Activated CD4-positive, alpha-beta T cell treated with anti-CD3 and anti-CD28 coated beads for 36 hours (primary cell): ENCODE data around the gene ACAP2. TPM values are rescaled to one million over a fixed set of nuclear protein-coding genes. Genes with fewer than 3 reads are reported as not detected.
"Not testable (repeated sequence)": the region's sequence is repeated elsewhere in the genome, so short reads cannot be mapped to it uniquely, and the experiment has no call there.

Experiments used
- ATAC-seq: fragments of 200-7000 bp; cut with Tn5 transposase; one replicate; pipeline ENCODE4 v1.10.0; 2021; ENCODE audit warnings: mild to moderate bottlenecking, moderate library complexity
- CTCF ChIA-PET: fragments of 350-600 bp; sonication (Branson Sonifier 250); formaldehyde crosslinking; loops from one replicate; lab custom pipeline; 2021; ENCODE audit warnings: antibody characterized with exemption; lab: Charles Lee
- POLR2A ChIA-PET: fragments of 350-600 bp; sonication (Branson Sonifier 250); formaldehyde crosslinking; loops from one replicate; lab custom pipeline; 2021; ENCODE audit warnings: antibody characterized with exemption, inconsistent platforms; lab: Charles Lee
- DNase-seq: peaks from one replicate; pipeline ENCODE4 v3.0.0-alpha.2; 2020
- H3K27ac Mint-ChIP-seq: one replicate; pipeline ENCODE4 v1.8.0; 2021; ENCODE audit warnings: mixed read lengths
- H3K27me3 Mint-ChIP-seq: one replicate; pipeline ENCODE4 v1.8.0; 2021; ENCODE audit warnings: mixed read lengths
- H3K36me3 Mint-ChIP-seq: one replicate; pipeline ENCODE4 v1.8.0; 2021; ENCODE audit warnings: low read depth, mixed read lengths
- H3K4me1 Mint-ChIP-seq: one replicate; pipeline ENCODE4 v1.8.0; 2021; ENCODE audit warnings: mixed read lengths
- H3K4me3 Mint-ChIP-seq: one replicate; pipeline ENCODE4 v1.8.0; 2021; ENCODE audit warnings: mild to moderate bottlenecking, moderate library complexity, mixed read lengths
- H3K9me3 Mint-ChIP-seq: one replicate; pipeline ENCODE4 v1.8.0; 2021; ENCODE audit warnings: low read depth, mixed read lengths
- intact Hi-C, 2 experiments: fragments of 100-400 bp; cut with DNase I in 1 of 2; cut with micrococcal nuclease in 1 of 2; formaldehyde crosslinking; loops; one replicate each; pipeline versions ENCODE4 v1.14.2 to v1.15.1; 2022 to 2024; cut with DNase I, micrococcal nuclease
- total RNA-seq, 2 experiments: library from RNA; stranded (reverse); gene quantifications; one replicate each; pipeline ENCODE4 v1.2.3, GENCODE V29; 2021

ACAP2 gene, protein sequence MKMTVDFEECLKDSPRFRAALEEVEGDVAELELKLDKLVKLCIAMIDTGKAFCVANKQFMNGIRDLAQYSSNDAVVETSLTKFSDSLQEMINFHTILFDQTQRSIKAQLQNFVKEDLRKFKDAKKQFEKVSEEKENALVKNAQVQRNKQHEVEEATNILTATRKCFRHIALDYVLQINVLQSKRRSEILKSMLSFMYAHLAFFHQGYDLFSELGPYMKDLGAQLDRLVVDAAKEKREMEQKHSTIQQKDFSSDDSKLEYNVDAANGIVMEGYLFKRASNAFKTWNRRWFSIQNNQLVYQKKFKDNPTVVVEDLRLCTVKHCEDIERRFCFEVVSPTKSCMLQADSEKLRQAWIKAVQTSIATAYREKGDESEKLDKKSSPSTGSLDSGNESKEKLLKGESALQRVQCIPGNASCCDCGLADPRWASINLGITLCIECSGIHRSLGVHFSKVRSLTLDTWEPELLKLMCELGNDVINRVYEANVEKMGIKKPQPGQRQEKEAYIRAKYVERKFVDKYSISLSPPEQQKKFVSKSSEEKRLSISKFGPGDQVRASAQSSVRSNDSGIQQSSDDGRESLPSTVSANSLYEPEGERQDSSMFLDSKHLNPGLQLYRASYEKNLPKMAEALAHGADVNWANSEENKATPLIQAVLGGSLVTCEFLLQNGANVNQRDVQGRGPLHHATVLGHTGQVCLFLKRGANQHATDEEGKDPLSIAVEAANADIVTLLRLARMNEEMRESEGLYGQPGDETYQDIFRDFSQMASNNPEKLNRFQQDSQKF
- 10 to 100 TPM; 43.7 to 51.9 TPM for total RNA-seq

GRCh38 chr3:195442573-195443390 lies at the start of gene ACAP2:
Gene ACAP2, minus strand, starts transcription at chr3:195443020. Its CDS starts 173 bp downstream, at chr3:195442847.
- Mint-ChIP-seq H3K27me3 (no peaks in the 10 kb centered on the region), H3K27ac (peak within 1 kb of the TSS; percentile 91), H3K9me3 (no peaks in the 10 kb centered on the region), H3K36me3 (peaks cover 4% of the 10 kb centered on the region), H3K4me1 (peaks cover 44% of the 10 kb centered on the region), H3K4me3 (peak within 1 kb of the TSS; percentile 96)
- intact Hi-C loops, result loop anchor here (1.0 to 10.0 kb wide), 13 partner anchors 35 to 1500 kb away; partner anchors contain the start of genes PPP1R2 (in 2 of the 2), XXYLT1 (in 2 of the 2), ATP13A3 (in 1 of the 2) and FAM43A (in 1 of the 2)
- CTCF ChIA-PET, result interaction anchor here (0.6 to 1.8 kb wide), 5 partner anchors 9 to 171 kb away, joined by 3 to 8 read pairs (median 4); partner anchors contain the start of gene XXYLT1
- POLR2A ChIA-PET, result interaction anchor here (0.9 to 1.0 kb wide), 2 partner anchors 35 to 171 kb away, joined by 3 to 6 read pairs; partner anchors contain the start of gene XXYLT1
- ATAC-seq (peak; percentile 96), DNase-seq (peak; percentile 99)

- DNase-seq, result no peak
- ATAC-seq, result no peak
- CTCF ChIA-PET, result no interaction called here
- H3K27me3 Mint-ChIP-seq, result peaks cover 6% of the 10 kb centered on the region
- POLR2A ChIA-PET, result no interaction called here
- no peaks in the 10 kb centered on the region for H3K4me1 Mint-ChIP-seq
- H3K27ac Mint-ChIP-seq, result no peak overlapping the region
- peaks cover 2% of the 10 kb centered on the region for H3K9me3 Mint-ChIP-seq
- H3K36me3 Mint-ChIP-seq, result no peaks in the 10 kb centered on the region
- no peak overlapping the region for H3K4me3 Mint-ChIP-seq
- intact Hi-C loops, result no loop called here
Measured at GRCh38 chr3:195475614-195476013, 32.8 kb upstream of the ACAP2 start.

GRCh38 chr3:195475116-195475515 lies 32.3 kb upstream of the ACAP2 start:
- H3K9me3 Mint-ChIP-seq, POLR2A ChIA-PET, ATAC-seq, CTCF ChIA-PET, H3K36me3 Mint-ChIP-seq, H3K27ac Mint-ChIP-seq, H3K4me1 Mint-ChIP-seq, H3K27me3 Mint-ChIP-seq, intact Hi-C loops, DNase-seq, H3K4me3 Mint-ChIP-seq: not testable (repeated sequence)

- Mint-ChIP-seq H3K36me3 (peaks cover 12% of the 10 kb centered on the region), H3K4me3 (no peak overlapping the region), H3K27me3 (peaks cover 2% of the 10 kb centered on the region), H3K9me3 (peaks cover 16% of the 10 kb centered on the region), H3K27ac (peak overlapping the region; percentile 84), H3K4me1 (peaks cover 20% of the 10 kb centered on the region)
- CTCF ChIA-PET, result interaction anchor here (0.8 kb wide), 1 partner anchor 21 kb away, joined by 4 read pairs; no protein-coding TSS in a partner anchor
- ATAC-seq, result no peak
- intact Hi-C loops, result no loop called here
- no peak for DNase-seq
- POLR2A ChIA-PET, result no interaction called here
Measured at GRCh38 chr3:195468841-195469240, 26.0 kb upstream of the ACAP2 start.

DNA sequence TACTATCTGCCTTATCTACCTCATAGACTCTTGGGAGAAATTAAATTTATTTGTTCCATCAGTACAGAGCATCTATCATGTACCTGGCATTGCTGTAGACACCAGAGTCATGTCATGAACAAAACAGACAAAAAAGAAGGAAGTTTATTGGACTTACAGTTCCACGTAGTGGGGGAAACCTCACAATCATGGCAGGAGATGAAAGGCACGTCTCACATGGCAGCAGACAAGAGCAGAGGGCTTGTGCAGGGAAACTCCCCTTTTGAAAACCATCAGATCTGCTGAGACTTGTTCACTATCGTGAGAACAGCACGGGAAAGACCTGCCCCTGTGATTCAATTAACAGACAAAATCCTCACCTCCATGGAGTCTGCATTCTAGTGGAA lies 25.6 kb upstream of the ACAP2 start:
- peaks cover 2% of the 10 kb centered on the region for H3K27me3 Mint-ChIP-seq
- CTCF ChIA-PET, result interaction anchor here (0.8 kb wide), 1 partner anchor 21 kb away, joined by 4 read pairs; no protein-coding TSS in a partner anchor
- no peak overlapping the region for H3K4me3 Mint-ChIP-seq
- H3K36me3 Mint-ChIP-seq, result peaks cover 12% of the 10 kb centered on the region
- peak overlapping the region; percentile 84 for H3K27ac Mint-ChIP-seq
- ATAC-seq (peak; percentile 60), DNase-seq (peak; percentile 44)
- peaks cover 20% of the 10 kb centered on the region for H3K4me1 Mint-ChIP-seq
- intact Hi-C loops, result no loop called here
- H3K9me3 Mint-ChIP-seq, result peaks cover 16% of the 10 kb centered on the region
- POLR2A ChIA-PET, result no interaction called here

- H3K9me3 Mint-ChIP-seq, result peaks cover 16% of the 10 kb centered on the region
- ChIA-PET CTCF (no interaction called here), POLR2A (no interaction called here)
- peaks cover 12% of the 10 kb centered on the region for H3K36me3 Mint-ChIP-seq
- peaks cover 20% of the 10 kb centered on the region for H3K4me1 Mint-ChIP-seq
- ATAC-seq, result peak; percentile 90
- no peak overlapping the region for H3K4me3 Mint-ChIP-seq
- H3K27ac Mint-ChIP-seq, result peak overlapping the region; percentile 84
- DNase-seq, result no peak
- H3K27me3 Mint-ChIP-seq, result peaks cover 2% of the 10 kb centered on the region
- intact Hi-C loops, result no loop called here
Measured at GRCh38 chr3:195467641-195468390, 25.0 kb upstream of the ACAP2 start.

GRCh38 chr3:195466251-195466650 lies 23.4 kb upstream of the ACAP2 start:
- peaks cover 16% of the 10 kb centered on the region for H3K9me3 Mint-ChIP-seq
- no peak overlapping the region for H3K27ac Mint-ChIP-seq
- intact Hi-C loops, result no loop called here
- ATAC-seq, result no peak
- H3K27me3 Mint-ChIP-seq, result no peaks in the 10 kb centered on the region
- no peak overlapping the region for H3K4me3 Mint-ChIP-seq
- peaks cover 12% of the 10 kb centered on the region for H3K36me3 Mint-ChIP-seq
- peaks cover 20% of the 10 kb centered on the region for H3K4me1 Mint-ChIP-seq
- ChIA-PET CTCF (no interaction called here), POLR2A (interaction anchor here (0.6 kb wide), 1 partner anchor 49 kb away, joined by 3 read pairs; no protein-coding TSS in a partner anchor)
- DNase-seq, result no peak

DNA sequence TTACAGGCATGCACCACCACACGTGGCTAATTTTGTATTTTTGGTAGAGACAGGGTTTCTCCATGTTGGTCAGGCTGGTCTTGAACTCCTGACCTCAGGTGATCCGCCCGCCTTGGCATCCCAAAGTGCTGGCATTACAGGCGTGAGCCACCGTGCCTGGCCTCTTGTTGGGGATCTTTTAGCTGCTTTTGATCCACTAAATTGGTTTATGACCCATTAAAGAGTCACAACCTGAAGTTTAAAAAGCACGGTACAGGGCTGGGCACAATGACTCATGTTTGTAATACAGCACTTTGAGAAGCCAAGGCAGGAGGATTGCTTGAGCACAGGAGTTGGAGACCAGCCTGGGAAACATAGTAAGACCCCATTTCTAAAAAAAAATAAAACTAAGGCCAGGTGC lies 20.1 kb upstream of the ACAP2 start:
- intact Hi-C loops, result loop anchor here in 1 of 2 experiments (5.0 kb wide), 1 partner anchor 116 kb away; no protein-coding TSS in a partner anchor
- POLR2A ChIA-PET, H3K27me3 Mint-ChIP-seq, H3K9me3 Mint-ChIP-seq, DNase-seq, ATAC-seq, H3K4me3 Mint-ChIP-seq, H3K36me3 Mint-ChIP-seq, CTCF ChIA-PET, H3K27ac Mint-ChIP-seq: not testable (repeated sequence)
- H3K4me1 Mint-ChIP-seq, result peaks cover 18% of the 10 kb centered on the region

DNA sequence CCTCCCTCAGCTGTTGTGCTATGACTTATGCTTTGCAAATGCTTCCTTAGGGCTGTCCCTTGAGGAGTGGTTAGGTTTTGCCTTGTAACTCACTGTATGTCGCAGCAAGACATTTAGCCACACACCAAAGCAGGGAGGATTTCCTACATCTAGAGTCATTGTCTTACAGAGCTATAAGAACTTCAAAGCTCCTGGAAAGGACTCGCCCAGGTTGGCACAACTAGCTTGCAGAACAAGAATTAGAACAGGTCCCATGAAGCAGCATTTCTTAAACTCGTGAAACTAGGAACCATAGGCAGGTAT lies 19.4 kb upstream of the ACAP2 start:
- Mint-ChIP-seq H3K27me3 (no peaks in the 10 kb centered on the region), H3K36me3 (no peaks in the 10 kb centered on the region), H3K4me3 (no peak overlapping the region), H3K27ac (no peak overlapping the region), H3K9me3 (no peaks in the 10 kb centered on the region), H3K4me1 (peaks cover 11% of the 10 kb centered on the region)
- ChIA-PET CTCF (interaction anchor here (0.6 to 2.5 kb wide), 3 partner anchors 191 to 780 kb away, joined by 3 to 11 read pairs (median 3); partner anchors contain the start of gene XXYLT1), POLR2A (interaction anchor here (0.6 kb wide), 1 partner anchor 22 kb away, joined by 3 read pairs; no protein-coding TSS in a partner anchor)
- intact Hi-C loops, result loop anchor here in 1 of 2 experiments (5.0 kb wide), 1 partner anchor 115 kb away; no protein-coding TSS in a partner anchor
- no peak for ATAC-seq
- no peak for DNase-seq
